OCI-LY3 (cell line): ENCODE measurements around the gene CUBN.

ENCODE experiments used
- H2AFZ ChIP-seq: fragments of 200-600, 300-600 bp; shearing (Covaris generic); 2 replicates; pipeline ENCODE4 v1.6.0; 2014; ENCODE audit warnings: antibody characterized with exemption, low read depth, low read length
- H3K27ac ChIP-seq: fragments of 200-600, 300-600 bp; sonication (generic); 2 replicates; pipeline ENCODE4 v1.5.1; 2014; ENCODE audit warnings: mild to moderate bottlenecking, low read length, moderate library complexity, mixed read lengths
- H3K27me3 ChIP-seq: fragments of 200-600, 300-600 bp; sonication (generic); 2 replicates; pipeline ENCODE4 v1.6.1; 2014; ENCODE audit warnings: low read depth, low read length, mixed read lengths
- H3K36me3 ChIP-seq: fragments of 200-600, 300-600 bp; sonication (generic); replicated peaks from 2 replicates; pipeline ENCODE3; 2014; ENCODE audit warnings: low read depth, low read length, mixed read lengths
- H3K4me1 ChIP-seq: fragments of 300-600, 200-600 bp; sonication (generic); 2 replicates; pipeline ENCODE4 v1.6.1; 2014; ENCODE audit warnings: low read length, mixed read lengths
- H3K4me2 ChIP-seq: fragments of 200-600, 300-600 bp; sonication (generic); 2 replicates; pipeline ENCODE4 v1.6.1; 2014; ENCODE audit warnings: low read length, mixed read lengths
- H3K4me3 ChIP-seq: fragments of 300-600, 200-600 bp; sonication (generic); 2 replicates; pipeline ENCODE4 v1.5.1; 2014; ENCODE audit warnings: antibody characterized with exemption, mild to moderate bottlenecking, low read length, moderate library complexity
- H3K79me2 ChIP-seq: fragments of 300-600, 200-600 bp; shearing (Covaris generic); 2 replicates; pipeline ENCODE4 v1.6.1; 2014; ENCODE audit warnings: mild to moderate bottlenecking, low read length, mixed read lengths
- H3K9ac ChIP-seq: fragments of 300-600, 200-600 bp; shearing (Covaris generic); 2 replicates; pipeline ENCODE4 v1.6.0; 2014; ENCODE audit warnings: mild to moderate bottlenecking, low read length, moderate library complexity
- H3K9me3 ChIP-seq: fragments of 200-600, 300-600 bp; shearing (Covaris generic); 2 replicates; pipeline ENCODE4 v1.6.1; 2014; ENCODE audit warnings: low read length, mixed read lengths; ENCODE audit not compliant: insufficient read depth
- H4K20me1 ChIP-seq: fragments of 200-600, 300-600 bp; sonication (generic); 2 replicates; pipeline ENCODE4 v1.6.1; 2016; ENCODE audit warnings: low read length, mixed read lengths; ENCODE audit not compliant: insufficient read depth
- CTCF ChIP-seq: fragments of 200-600, 300-600 bp; sonication (generic); IDR thresholded peaks from 2 replicates; pipeline ENCODE4 v1.5.1; 2014; ENCODE audit warnings: antibody characterized with exemption, low read length, low read depth
- EZH2phosphoT487 ChIP-seq: fragments of 200-600 bp; shearing (Covaris generic); IDR thresholded peaks from 2 replicates; pipeline ENCODE4 v1.6.1; 2018; ENCODE audit warnings: antibody characterized with exemption, mixed run types, low read depth

CUBN gene

GRCh38 chr10:16975188-16975587 lies 154.4 kb downstream of the CUBN start:
- Histone ChIP-seq H3K9me3 (no peaks in the 10 kb centered on the region), H2AFZ (no peak overlapping the region), H3K4me3 (no peak overlapping the region), H3K4me2 (no peak overlapping the region), H4K20me1 (no peaks in the 10 kb centered on the region), H3K79me2 (no peaks in the 10 kb centered on the region), H3K27me3 (no peaks in the 10 kb centered on the region), H3K4me1 (peaks cover 9% of the 10 kb centered on the region), H3K36me3 (no peaks in the 10 kb centered on the region), H3K9ac (no peak overlapping the region), H3K27ac (no peak overlapping the region)
- TF ChIP-seq EZH2phosphoT487 (no peak), CTCF (no peak)

GRCh38 chr10:16968416-16969041 lies 161.1 kb downstream of the CUBN start:
- Histone ChIP-seq H2AFZ (no peak overlapping the region), H3K27me3 (no peaks in the 10 kb centered on the region), H3K4me2 (no peak overlapping the region), H3K9me3 (no peaks in the 10 kb centered on the region), H3K79me2 (no peaks in the 10 kb centered on the region), H3K36me3 (no peaks in the 10 kb centered on the region), H4K20me1 (no peaks in the 10 kb centered on the region), H3K9ac (no peak overlapping the region), H3K27ac (no peak overlapping the region), H3K4me3 (no peak overlapping the region), H3K4me1 (no peaks in the 10 kb centered on the region)
- TF ChIP-seq CTCF (no peak), EZH2phosphoT487 (no peak)

GRCh38 chr10:16967866-16968415 lies 161.7 kb downstream of the CUBN start:
- no peaks in the 10 kb centered on the region for H3K9me3 ChIP-seq
- H3K4me1 ChIP-seq: no peaks in the 10 kb centered on the region
- H4K20me1 ChIP-seq: no peaks in the 10 kb centered on the region
- no peak for TF ChIP-seq EZH2phosphoT487
- TF ChIP-seq CTCF: no peak
- H3K79me2 ChIP-seq: no peaks in the 10 kb centered on the region
- no peak overlapping the region for H3K4me2 ChIP-seq
- no peak overlapping the region for H3K4me3 ChIP-seq
- no peak overlapping the region for H3K27ac ChIP-seq
- H2AFZ ChIP-seq: no peak overlapping the region
- no peak overlapping the region for H3K9ac ChIP-seq
- H3K27me3 ChIP-seq: no peaks in the 10 kb centered on the region
- no peaks in the 10 kb centered on the region for H3K36me3 ChIP-seq

- Histone ChIP-seq H3K36me3 (no peaks in the 10 kb centered on the region), H3K4me1 (no peaks in the 10 kb centered on the region), H3K79me2 (no peaks in the 10 kb centered on the region), H3K9ac (no peak overlapping the region), H3K27ac (no peak overlapping the region), H3K9me3 (no peaks in the 10 kb centered on the region), H2AFZ (no peak overlapping the region), H3K4me2 (no peak overlapping the region), H4K20me1 (no peaks in the 10 kb centered on the region), H3K4me3 (no peak overlapping the region), H3K27me3 (no peaks in the 10 kb centered on the region)
- no peak for TF ChIP-seq EZH2phosphoT487
These were observed 162.4 kb downstream of the CUBN start for GRCh38 chr10:16966991-16967865.
